ENCODE measurements around the gene ABR. TPM values are rescaled to one million over a fixed set of nuclear protein-coding genes. Genes with fewer than 3 reads are reported as not detected.

Gene ABR
- total RNA-seq, 1 donor from 2014 or later = 110 TPM

GRCh38 chr17:1180958-1181752 lies 1.4 kb upstream of the ABR start:
- no peak for TF ChIP-seq CTCF (IDR thresholded peaks at IDR 0.05)
- no peak overlapping the region for H3K4me3 Mint-ChIP-seq (ENCODE audit: unreplicated experiment)
- peaks cover 49% of the 10 kb centered on the region for H3K4me1 Mint-ChIP-seq (ENCODE audit: unreplicated experiment)
- no peaks in the 10 kb centered on the region for H3K27me3 Mint-ChIP-seq (ENCODE audit: unreplicated experiment)
- no peak for DNase-seq (ENCODE audit: extremely low spot score, unreplicated experiment)
- H3K9me3 Mint-ChIP-seq (ENCODE audit: unreplicated experiment) = no peaks in the 10 kb centered on the region
- no peaks in the 10 kb centered on the region for H3K36me3 Mint-ChIP-seq (ENCODE audit: unreplicated experiment)
- peak overlapping the region; percentile 53 for H3K27ac Mint-ChIP-seq (ENCODE audit: unreplicated experiment)

GRCh38 chr17:1179112-1179817 lies 516 bp downstream of the ABR start:
- peak overlapping the region; percentile 84 for H3K4me3 Mint-ChIP-seq (ENCODE audit: unreplicated experiment)
- peak overlapping the region; percentile 65 for H3K27ac Mint-ChIP-seq (ENCODE audit: unreplicated experiment)
- H3K36me3 Mint-ChIP-seq (ENCODE audit: unreplicated experiment) = peaks cover 3% of the 10 kb centered on the region
- DNase-seq (ENCODE audit: extremely low spot score, unreplicated experiment) = no peak
- no peak for TF ChIP-seq CTCF (IDR thresholded peaks at IDR 0.05)
- H3K27me3 Mint-ChIP-seq (ENCODE audit: unreplicated experiment) = no peaks in the 10 kb centered on the region
- no peaks in the 10 kb centered on the region for H3K9me3 Mint-ChIP-seq (ENCODE audit: unreplicated experiment)
- peaks cover 45% of the 10 kb centered on the region for H3K4me1 Mint-ChIP-seq (ENCODE audit: unreplicated experiment)

- Mint-ChIP-seq H3K27ac (ENCODE audit: unreplicated experiment) (peak overlapping the region; percentile 68), H3K9me3 (ENCODE audit: unreplicated experiment) (no peaks in the 10 kb centered on the region), H3K4me1 (ENCODE audit: unreplicated experiment) (peaks cover 40% of the 10 kb centered on the region), H3K36me3 (ENCODE audit: unreplicated experiment) (peaks cover 8% of the 10 kb centered on the region), H3K4me3 (ENCODE audit: unreplicated experiment) (peak overlapping the region; percentile 84), H3K27me3 (ENCODE audit: unreplicated experiment) (no peaks in the 10 kb centered on the region)
- DNase-seq (ENCODE audit: extremely low spot score, unreplicated experiment) = no peak
- no peak for TF ChIP-seq CTCF (IDR thresholded peaks at IDR 0.05)
Measured at GRCh38 chr17:1177016-1177700, 2.6 kb downstream of the ABR start.

- Mint-ChIP-seq H3K27ac (ENCODE audit: unreplicated experiment) (no peak overlapping the region), H3K4me1 (ENCODE audit: unreplicated experiment) (peaks cover 30% of the 10 kb centered on the region), H3K4me3 (ENCODE audit: unreplicated experiment) (no peak overlapping the region), H3K36me3 (ENCODE audit: unreplicated experiment) (peaks cover 15% of the 10 kb centered on the region), H3K9me3 (ENCODE audit: unreplicated experiment) (no peaks in the 10 kb centered on the region), H3K27me3 (ENCODE audit: unreplicated experiment) (no peaks in the 10 kb centered on the region)
- no peak for DNase-seq (ENCODE audit: extremely low spot score, unreplicated experiment)
- no peak for TF ChIP-seq CTCF (IDR thresholded peaks at IDR 0.05)
Measured at GRCh38 chr17:1174263-1174880, 5.4 kb downstream of the ABR start.

Data from osteocyte (in vitro differentiated cells).